GM18868 (cell line): Measurements from ENCODE around the gene SYCE3.

Experiments used
- ATAC-seq: cut with Tn5 transposase; IDR thresholded peaks from one replicate; pipeline ENCODE4 v1.9.1; 2021; ENCODE audit warnings: mild to moderate bottlenecking, moderate library complexity; ENCODE audit not compliant: unreplicated experiment

Gene SYCE3

GRCh38 chr22:50504369-50505211, 58.1 kb downstream of the SYCE3 start:
- no peak for ATAC-seq

- ATAC-seq, result no peak
Observed at GRCh38 chr22:50503475-50504145, 59.1 kb downstream of the SYCE3 start.

- ATAC-seq, result no peak
Observed at GRCh38 chr22:50502628-50503474, 59.9 kb downstream of the SYCE3 start.

GRCh38 chr22:50502096-50502495, 60.6 kb downstream of the SYCE3 start:
- no peak for ATAC-seq
